Measurements from ENCODE around the gene LRSAM1. TPM values are rescaled to one million over a fixed set of nuclear protein-coding genes. Genes with fewer than 3 reads are reported as not detected.

The LRSAM1 gene
- total and polyA plus RNA-seq, 4 donors: 6.6 to 9.7 (median 7.1) TPM

GRCh38 chr9:127549751-127550150, 98.4 kb downstream of the LRSAM1 start (continued):
- TF ChIP-seq GABPA (IDR thresholded peaks at IDR 0.05 in 1 of 2, conservative IDR thresholded peaks at IDR 0.05 in 1 of 2): no peak

DNA sequence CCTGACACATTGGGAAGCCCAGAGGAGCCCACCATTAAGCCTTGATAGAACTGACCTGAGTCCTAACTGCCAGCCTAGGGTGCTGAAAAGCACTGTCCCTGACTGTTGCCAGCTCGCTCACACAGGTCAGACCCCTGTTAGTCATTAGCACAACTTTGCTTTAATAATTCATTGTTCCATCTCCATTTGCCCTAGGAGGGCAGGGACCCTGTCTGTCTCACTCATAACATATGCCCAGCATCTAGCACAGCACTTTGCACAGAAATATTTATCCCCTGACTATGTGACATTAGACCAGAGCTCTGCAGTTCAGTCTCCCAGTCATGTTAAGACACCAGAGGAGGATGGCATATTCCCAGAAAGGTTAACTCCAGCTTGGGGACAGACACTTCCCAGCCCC, 99.0 kb downstream of the LRSAM1 start:
- Histone ChIP-seq H3K4me3 (ENCODE audit: low read depth in 1 of 3, low read length in 3 of 3) (no peak overlapping the region), H3K27ac (ENCODE audit: low read depth in 1 of 2, low read length in 2 of 2) (peak overlapping the region in 1 of 2 donors; percentile 16), H3K36me3 (ENCODE audit: control insufficient read depth in 4 of 4, insufficient read depth in 3 of 4, low read depth in 1 of 4, low read length in 3 of 4) (no peaks in the 10 kb centered on the region), H3K27me3 (ENCODE audit: control insufficient read depth in 4 of 4, insufficient read depth in 4 of 4, low read length in 3 of 4) (no peaks in the 10 kb centered on the region), H3K4me1 (ENCODE audit: control insufficient read depth in 4 of 4, insufficient read depth in 4 of 4, low read length in 3 of 4) (peaks cover under 1 to 16% (median 8%) of the 10 kb centered on the region in 4 donors), H3K9ac (ENCODE audit: low read depth in 1 of 2, low read length in 2 of 2) (no peak overlapping the region), H3K9me3 (ENCODE audit: control insufficient read depth in 4 of 4, low read length in 3 of 4) (no peaks in the 10 kb centered on the region)
- DNase-seq (ENCODE audit: low spot score): no peak
- TF ChIP-seq HNF4G (IDR thresholded peaks at IDR 0.05) (no peak), GABPA (IDR thresholded peaks at IDR 0.05 in 1 of 2, conservative IDR thresholded peaks at IDR 0.05 in 1 of 2) (no peak)
- TF ChIP-seq, protein P1, sequence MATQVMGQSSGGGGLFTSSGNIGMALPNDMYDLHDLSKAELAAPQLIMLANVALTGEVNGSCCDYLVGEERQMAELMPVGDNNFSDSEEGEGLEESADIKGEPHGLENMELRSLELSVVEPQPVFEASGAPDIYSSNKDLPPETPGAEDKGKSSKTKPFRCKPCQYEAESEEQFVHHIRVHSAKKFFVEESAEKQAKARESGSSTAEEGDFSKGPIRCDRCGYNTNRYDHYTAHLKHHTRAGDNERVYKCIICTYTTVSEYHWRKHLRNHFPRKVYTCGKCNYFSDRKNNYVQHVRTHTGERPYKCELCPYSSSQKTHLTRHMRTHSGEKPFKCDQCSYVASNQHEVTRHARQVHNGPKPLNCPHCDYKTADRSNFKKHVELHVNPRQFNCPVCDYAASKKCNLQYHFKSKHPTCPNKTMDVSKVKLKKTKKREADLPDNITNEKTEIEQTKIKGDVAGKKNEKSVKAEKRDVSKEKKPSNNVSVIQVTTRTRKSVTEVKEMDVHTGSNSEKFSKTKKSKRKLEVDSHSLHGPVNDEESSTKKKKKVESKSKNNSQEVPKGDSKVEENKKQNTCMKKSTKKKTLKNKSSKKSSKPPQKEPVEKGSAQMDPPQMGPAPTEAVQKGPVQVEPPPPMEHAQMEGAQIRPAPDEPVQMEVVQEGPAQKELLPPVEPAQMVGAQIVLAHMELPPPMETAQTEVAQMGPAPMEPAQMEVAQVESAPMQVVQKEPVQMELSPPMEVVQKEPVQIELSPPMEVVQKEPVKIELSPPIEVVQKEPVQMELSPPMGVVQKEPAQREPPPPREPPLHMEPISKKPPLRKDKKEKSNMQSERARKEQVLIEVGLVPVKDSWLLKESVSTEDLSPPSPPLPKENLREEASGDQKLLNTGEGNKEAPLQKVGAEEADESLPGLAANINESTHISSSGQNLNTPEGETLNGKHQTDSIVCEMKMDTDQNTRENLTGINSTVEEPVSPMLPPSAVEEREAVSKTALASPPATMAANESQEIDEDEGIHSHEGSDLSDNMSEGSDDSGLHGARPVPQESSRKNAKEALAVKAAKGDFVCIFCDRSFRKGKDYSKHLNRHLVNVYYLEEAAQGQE (IDR thresholded peaks at IDR 0.05): no peak
- 91% methylated on average over 1 of the region's 1 CpG for WGBS

DNA sequence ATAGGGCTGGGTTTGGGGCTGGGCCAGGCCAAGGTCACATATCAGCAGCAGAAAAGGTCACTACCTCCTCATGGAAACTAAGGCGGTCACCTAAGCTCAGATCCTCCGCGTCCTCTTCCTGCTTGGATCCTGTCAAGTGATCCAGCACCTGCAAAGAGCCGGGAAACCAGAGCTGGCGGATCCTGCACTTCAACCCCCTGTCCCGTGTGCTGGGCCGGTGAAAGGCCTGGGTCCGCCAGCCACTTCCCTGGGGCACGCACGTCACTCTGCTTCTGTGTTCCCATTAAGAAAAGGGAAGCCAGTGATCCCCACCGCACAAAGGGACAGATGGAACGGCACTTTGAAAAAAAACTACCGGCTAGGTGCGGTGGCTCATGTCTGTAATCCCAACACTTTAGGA, 99.4 kb downstream of the LRSAM1 start:
- no peak overlapping the region for H3K9ac ChIP-seq (ENCODE audit: low read depth in 1 of 2, low read length in 2 of 2)
- peak overlapping the region in 1 of 2 donors; percentile 16 for H3K27ac ChIP-seq (ENCODE audit: low read depth in 1 of 2, low read length in 2 of 2)
- peaks cover 0 to 15% (median 6%) of the 10 kb centered on the region in 4 donors for H3K4me1 ChIP-seq (ENCODE audit: control insufficient read depth in 4 of 4, insufficient read depth in 4 of 4, low read length in 3 of 4)
- no peak overlapping the region for H3K4me3 ChIP-seq (ENCODE audit: low read depth in 1 of 3, low read length in 3 of 3)
- no peaks in the 10 kb centered on the region for H3K36me3 ChIP-seq (ENCODE audit: control insufficient read depth in 4 of 4, insufficient read depth in 3 of 4, low read depth in 1 of 4, low read length in 3 of 4)
- H3K9me3 ChIP-seq (ENCODE audit: control insufficient read depth in 4 of 4, low read length in 3 of 4): no peaks in the 10 kb centered on the region
- TF ChIP-seq GABPA (IDR thresholded peaks at IDR 0.05 in 1 of 2, conservative IDR thresholded peaks at IDR 0.05 in 1 of 2) (no peak), YY1 (IDR thresholded peaks at IDR 0.05) (no peak), FOXA1 (IDR thresholded peaks at IDR 0.05) (no peak), EGR1 (IDR thresholded peaks at IDR 0.05; ENCODE audit: low read depth in 2 of 2) (no peak), HNF4A (conservative IDR thresholded peaks at IDR 0.05) (no peak), HNF4G (IDR thresholded peaks at IDR 0.05) (no peak), RXRA (IDR thresholded peaks at IDR 0.05) (no peak), NR2F2 (IDR thresholded peaks at IDR 0.05) (no peak), SP1 (IDR thresholded peaks at IDR 0.05) (no peak), JUND (IDR thresholded peaks at IDR 0.05) (no peak), CTCF (IDR thresholded peaks at IDR 0.05; ENCODE audit: low read depth, low read length, missing input control) (no peak), RAD21 (IDR thresholded peaks at IDR 0.05) (no peak), TAF1 (conservative IDR thresholded peaks at IDR 0.05) (no peak)
- TF ChIP-seq, protein P1 (IDR thresholded peaks at IDR 0.05): no peak
- no peak for DNase-seq (ENCODE audit: low spot score)
- no peaks in the 10 kb centered on the region for H3K27me3 ChIP-seq (ENCODE audit: control insufficient read depth in 4 of 4, insufficient read depth in 4 of 4, low read length in 3 of 4)
- WGBS: 76% methylated on average over 14 of the region's 14 CpGs

Measured in liver (tissue), 9 donors.